NCI-H2081 (cell line): ENCODE data around the gene SLC35F6.

Experiments used
- DNase-seq, 2 experiments: peaks; one replicate each; lab custom pipeline; 2025; lab: John Stamatoyannopoulos, UW

Gene SLC35F6

DNA sequence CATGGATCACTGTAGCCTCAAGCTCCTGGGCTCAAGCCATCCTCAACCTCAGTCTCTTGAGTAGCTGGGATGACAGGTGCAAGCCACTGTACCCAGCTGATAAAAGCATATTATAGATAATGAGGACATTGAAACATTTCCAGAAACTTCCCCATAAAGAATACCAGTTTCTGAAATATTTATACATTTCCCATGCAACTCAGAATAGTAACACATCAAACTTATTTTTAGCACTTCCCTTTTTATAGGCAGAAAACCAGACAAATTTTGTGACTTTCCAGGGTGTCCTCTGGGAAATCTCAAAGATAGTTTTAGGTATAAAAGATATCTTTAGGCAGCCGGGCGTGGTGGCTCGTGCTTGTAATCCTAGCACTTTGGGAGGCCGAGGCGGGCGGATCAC lies 58.8 kb downstream of the SLC35F6 start:
- DNase-seq = no peak
